Measurements from ENCODE around the gene MRPS17.

The MRPS17 gene

DNA sequence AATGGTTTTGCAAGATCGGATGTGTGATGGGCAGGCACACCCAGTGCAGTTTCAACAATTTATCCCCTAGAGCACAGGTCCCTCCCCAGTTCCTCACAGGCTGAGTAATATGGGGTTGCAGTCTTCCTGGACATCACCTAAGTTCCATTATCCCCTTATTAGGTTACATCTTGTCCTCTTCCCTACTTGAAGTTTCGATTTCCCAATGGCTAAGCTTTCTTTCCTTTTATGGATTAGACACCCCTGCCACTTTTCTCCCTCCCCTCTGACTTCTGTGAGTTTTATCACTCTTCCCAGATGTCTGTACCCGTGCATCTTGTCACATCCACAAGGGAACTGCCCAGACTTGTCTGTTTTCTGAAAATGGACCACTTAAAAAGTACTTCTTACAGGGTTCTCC, 10.3 kb downstream of the MRPS17 start:
- TF ChIP-seq NFRKB (IDR thresholded peaks at IDR 0.05), result no peak
- TF ChIP-seq L3MBTL2 (conservative IDR thresholded peaks at IDR 0.05), result no peak
- TF ChIP-seq ELF4 (IDR thresholded peaks at IDR 0.05), result no peak
- no peak for TF ChIP-seq FOXM1 (IDR thresholded peaks at IDR 0.05; ENCODE audit: borderline replicate concordance)
- no peak for TF ChIP-seq FOXK2 (IDR thresholded peaks at IDR 0.05)
- no peak for TF ChIP-seq ZNF384 (IDR thresholded peaks at IDR 0.05)
- TF ChIP-seq FOXA1 (IDR thresholded peaks at IDR 0.05), result no peak
- TF ChIP-seq CTBP1 (IDR thresholded peaks at IDR 0.05; ENCODE audit: borderline replicate concordance), result no peak
- TF ChIP-seq, protein P1, sequence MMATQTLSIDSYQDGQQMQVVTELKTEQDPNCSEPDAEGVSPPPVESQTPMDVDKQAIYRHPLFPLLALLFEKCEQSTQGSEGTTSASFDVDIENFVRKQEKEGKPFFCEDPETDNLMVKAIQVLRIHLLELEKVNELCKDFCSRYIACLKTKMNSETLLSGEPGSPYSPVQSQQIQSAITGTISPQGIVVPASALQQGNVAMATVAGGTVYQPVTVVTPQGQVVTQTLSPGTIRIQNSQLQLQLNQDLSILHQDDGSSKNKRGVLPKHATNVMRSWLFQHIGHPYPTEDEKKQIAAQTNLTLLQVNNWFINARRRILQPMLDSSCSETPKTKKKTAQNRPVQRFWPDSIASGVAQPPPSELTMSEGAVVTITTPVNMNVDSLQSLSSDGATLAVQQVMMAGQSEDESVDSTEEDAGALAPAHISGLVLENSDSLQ (IDR thresholded peaks at IDR 0.05), result no peak
- no peak for TF ChIP-seq ARNT (IDR thresholded peaks at IDR 0.05)
- TF ChIP-seq SUZ12 (IDR thresholded peaks at IDR 0.05), result no peak
- TF ChIP-seq TARDBP (IDR thresholded peaks at IDR 0.05), result no peak
- TF ChIP-seq SP1 (IDR thresholded peaks at IDR 0.05), result no peak
- TF ChIP-seq HDGF (IDR thresholded peaks at IDR 0.05; ENCODE audit: borderline replicate concordance), result no peak
- TF ChIP-seq LEF1 (IDR thresholded peaks at IDR 0.05; ENCODE audit: borderline replicate concordance), result no peak
- no peak for TF ChIP-seq BHLHE40 (IDR thresholded peaks at IDR 0.05; ENCODE audit: borderline replicate concordance)
- DNase-seq (ENCODE audit: extremely low spot score), result no peak
- ChIA-PET CTCF (no interaction called here), POLR2A (interaction anchor here (0.7 kb wide), 1 partner anchor 45 kb away, joined by 3 read pairs; no protein-coding TSS in a partner anchor)

GRCh38 chr7:55963584-55964168, 12.0 kb downstream of the MRPS17 start:
- ChIA-PET POLR2A (interaction anchor here (0.6 to 1.4 kb wide), 4 partner anchors 15 to 322 kb away, joined by 3 to 6 read pairs (median 4); partner anchors contain the start of genes CCT6A and PSPH), CTCF (interaction anchor here (0.5 to 1.5 kb wide), 13 partner anchors 8 to 687 kb away, joined by 3 to 7 read pairs (median 5); partner anchors contain the start of gene CHCHD2)

DNA sequence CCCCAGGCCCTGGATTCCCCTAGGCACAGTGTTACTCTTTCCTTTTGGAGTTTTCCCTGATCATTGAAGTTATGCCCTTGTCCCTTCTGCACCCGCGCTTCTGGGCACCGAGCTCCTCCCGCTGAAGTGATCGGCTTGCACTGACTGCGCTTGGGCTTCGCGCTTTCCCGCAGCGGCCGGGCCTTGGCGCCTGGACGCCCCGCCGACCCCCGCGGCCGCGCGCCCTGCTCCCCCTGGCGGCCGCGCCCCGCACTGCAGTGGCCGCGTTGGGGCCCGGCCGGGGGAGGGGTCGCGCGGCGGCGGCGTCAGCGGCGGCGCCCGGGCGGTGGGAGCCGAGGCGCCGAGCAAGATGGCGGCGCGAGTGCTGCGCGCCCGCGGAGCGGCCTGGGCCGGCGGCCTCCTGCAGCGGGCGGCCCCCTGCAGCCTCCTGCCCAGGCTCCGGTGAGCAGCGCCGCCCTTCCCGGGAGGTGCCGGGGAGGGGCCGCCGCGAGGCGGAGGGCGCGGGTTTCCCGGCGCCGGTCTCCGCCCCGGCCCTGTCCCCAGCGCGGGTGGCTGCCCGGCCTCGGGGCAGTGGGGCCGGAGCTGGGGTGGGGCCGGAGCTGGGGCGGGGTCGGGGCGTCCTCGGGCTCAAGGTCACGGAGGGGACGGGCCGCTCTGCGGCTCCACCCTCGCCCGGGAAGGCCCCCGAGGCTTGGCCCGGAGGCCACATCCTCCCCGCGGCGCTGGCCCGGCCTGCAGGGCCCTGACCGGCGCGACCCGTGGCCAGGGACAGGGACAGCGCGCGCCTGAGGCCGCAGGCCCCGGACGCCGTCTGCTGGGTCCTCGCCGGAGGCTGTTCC, 12.8 kb downstream of the MRPS17 start, which contains the start of gene NIPSNAP2:
Gene NIPSNAP2 (plus strand): TSS at position 325 of the 839 bp plus-strand sequence. CDS start 25 bp downstream, at position 350.
- POLR2A ChIA-PET, result interaction anchor here (0.6 to 1.4 kb wide), 5 partner anchors 14 to 323 kb away, joined by 3 to 6 read pairs (median 3); partner anchors contain the start of genes CCT6A, CHCHD2 and PSPH
- peak; percentile 87 for DNase-seq (ENCODE audit: extremely low spot score)
- TF ChIP-seq SP1 (IDR thresholded peaks at IDR 0.05) (no peak), ARNT (IDR thresholded peaks at IDR 0.05) (peak; percentile 57; the same call in 1 of the 2 replicates)
- CTCF ChIA-PET, result interaction anchor here (0.5 to 1.5 kb wide), 15 partner anchors 9 to 691 kb away, joined by 3 to 7 read pairs (median 4); partner anchors contain the start of gene CHCHD2

More at GRCh38 chr7:55963584-55964168, 12.0 kb downstream of the MRPS17 start:
- TF ChIP-seq SUZ12 (IDR thresholded peaks at IDR 0.05) (no peak), SP1 (IDR thresholded peaks at IDR 0.05) (no peak), ZNF384 (IDR thresholded peaks at IDR 0.05) (no peak), FOXK2 (IDR thresholded peaks at IDR 0.05) (no peak), TARDBP (IDR thresholded peaks at IDR 0.05) (no peak), FOXA1 (IDR thresholded peaks at IDR 0.05) (no peak), LEF1 (IDR thresholded peaks at IDR 0.05; ENCODE audit: borderline replicate concordance) (no peak), BHLHE40 (IDR thresholded peaks at IDR 0.05; ENCODE audit: borderline replicate concordance) (no peak), ARNT (IDR thresholded peaks at IDR 0.05) (no peak), ELF4 (IDR thresholded peaks at IDR 0.05) (no peak), FOXM1 (IDR thresholded peaks at IDR 0.05; ENCODE audit: borderline replicate concordance) (no peak), HDGF (IDR thresholded peaks at IDR 0.05; ENCODE audit: borderline replicate concordance) (no peak)
- TF ChIP-seq, protein P1 (IDR thresholded peaks at IDR 0.05), result no peak
- DNase-seq (ENCODE audit: extremely low spot score), result no peak

DNA sequence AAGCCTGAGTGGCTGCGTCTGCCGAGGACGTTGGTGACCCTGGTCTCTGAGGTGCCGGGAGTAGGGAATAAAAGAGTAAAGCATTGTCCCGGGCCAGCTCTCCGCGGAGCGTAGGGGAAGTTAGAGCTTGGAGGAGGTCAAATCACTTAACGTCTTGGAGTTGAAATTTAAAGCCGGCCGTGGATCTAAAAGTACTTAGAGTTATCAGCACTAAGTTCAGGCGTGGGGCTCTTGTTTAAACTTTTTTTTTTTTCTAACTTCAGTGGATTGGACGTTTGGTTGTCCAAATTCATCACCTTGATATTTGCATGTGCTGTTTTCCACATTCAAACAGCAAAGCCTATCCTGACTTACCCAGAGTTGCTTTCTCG, 13.4 kb downstream of the MRPS17 start:
- DNase-seq (ENCODE audit: extremely low spot score), result no peak
- CTCF ChIA-PET, result interaction anchor here (0.6 to 1.5 kb wide), 3 partner anchors 10 to 692 kb away, joined by 3 to 7 read pairs (median 4); no protein-coding TSS in a partner anchor
- TF ChIP-seq SUZ12 (IDR thresholded peaks at IDR 0.05), result no peak
- no peak for TF ChIP-seq BHLHE40 (IDR thresholded peaks at IDR 0.05; ENCODE audit: borderline replicate concordance)
- no peak for TF ChIP-seq ZNF384 (IDR thresholded peaks at IDR 0.05)
- TF ChIP-seq, protein P1 (IDR thresholded peaks at IDR 0.05), result no peak
- TF ChIP-seq TARDBP (IDR thresholded peaks at IDR 0.05), result no peak
- TF ChIP-seq ARNT (IDR thresholded peaks at IDR 0.05), result no peak
- TF ChIP-seq HDGF (IDR thresholded peaks at IDR 0.05; ENCODE audit: borderline replicate concordance), result no peak
- POLR2A ChIA-PET, result interaction anchor here (1.4 kb wide), 2 partner anchors 86 to 141 kb away, joined by 3 to 6 read pairs; partner anchors contain the start of genes CCT6A, CHCHD2 and PSPH

DNA sequence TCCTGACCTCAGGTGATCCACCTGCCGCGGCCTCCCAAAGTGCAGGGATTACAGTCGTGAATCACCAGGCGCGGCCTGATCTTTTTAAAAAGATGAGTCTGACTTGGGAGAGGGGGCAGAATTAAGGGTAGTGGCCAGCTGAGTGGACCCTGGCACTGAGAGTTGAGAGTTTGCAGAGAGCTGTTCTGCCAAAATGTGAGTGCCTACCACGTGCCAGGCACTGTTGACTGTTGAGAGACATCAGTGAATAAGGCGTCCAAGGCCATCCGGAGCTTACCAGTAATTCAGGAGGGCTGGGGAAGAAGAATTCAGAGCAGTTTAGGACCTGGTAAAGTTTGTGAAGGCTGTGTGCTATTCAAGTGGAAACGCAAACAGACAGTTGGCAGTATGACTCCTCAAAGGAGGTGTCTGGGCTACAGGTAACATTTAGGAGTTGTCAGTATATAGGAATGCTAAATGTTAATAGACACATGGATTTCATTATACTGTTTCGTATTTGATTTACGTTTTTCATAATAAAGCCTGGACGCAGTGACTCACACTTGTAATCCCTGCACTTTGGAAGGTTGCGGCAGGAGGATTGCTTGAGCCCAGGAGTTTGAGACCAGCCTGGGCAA, 14.2 kb downstream of the MRPS17 start:
- POLR2A ChIA-PET, result no interaction called here
- TF ChIP-seq HDGF (IDR thresholded peaks at IDR 0.05; ENCODE audit: borderline replicate concordance) (no peak), FOXM1 (IDR thresholded peaks at IDR 0.05; ENCODE audit: borderline replicate concordance) (no peak), FOXA1 (IDR thresholded peaks at IDR 0.05) (no peak), LEF1 (IDR thresholded peaks at IDR 0.05; ENCODE audit: borderline replicate concordance) (no peak), CTBP1 (IDR thresholded peaks at IDR 0.05; ENCODE audit: borderline replicate concordance) (no peak), NFRKB (IDR thresholded peaks at IDR 0.05) (no peak), L3MBTL2 (conservative IDR thresholded peaks at IDR 0.05) (0 out of 2 replicates have a peak, but pooled peaks have one; percentile 15), SP1 (IDR thresholded peaks at IDR 0.05) (no peak)
- no peak for DNase-seq (ENCODE audit: extremely low spot score)
- CTCF ChIA-PET, result no interaction called here

Data from HEK293T (cell line).